B cell (primary cell): ENCODE results near the gene SLC19A1. TPM values are rescaled to one million over a fixed set of nuclear protein-coding genes. Genes with fewer than 3 reads are reported as not detected.
A peak's percentile ranks its signal among the peaks of the same experiment; 100 is the strongest.

Source experiments
- ATAC-seq: fragments of 200-7000 bp; cut with Tn5 transposase; one replicate; pipeline ENCODE4 v1.10.0; 2021; ENCODE audit warnings: low read depth, mild to moderate bottlenecking, moderate number of reproducible peaks, moderate library complexity
- CTCF ChIA-PET: fragments of 350-600 bp; sonication (Branson Sonifier 250); formaldehyde crosslinking; loops from one replicate; lab custom pipeline; 2021; ENCODE audit warnings: antibody characterized with exemption, inconsistent platforms; lab: Charles Lee
- POLR2A ChIA-PET: fragments of 350-600 bp; sonication (Branson Sonifier 250); formaldehyde crosslinking; loops from one replicate; lab custom pipeline; 2021; ENCODE audit warnings: antibody characterized with exemption; lab: Charles Lee
- DNase-seq: peaks from one replicate; pipeline ENCODE4 v3.0.0; 2013
- H2AFZ ChIP-seq: 2 replicates; pipeline ENCODE4 v1.6.1; 2012; ENCODE audit warnings: mild to moderate bottlenecking, low read depth, low read length; ENCODE audit not compliant: insufficient read depth, poor library complexity, severe bottlenecking
- H3K27ac ChIP-seq, 2 donors: 1 replicate in 1 of 2; 2 replicates in 1 of 2; pipeline ENCODE4 v1.5.1; 2012 to 2013; ENCODE audit warnings: low read length in 2 of 2, mild to moderate bottlenecking in 2 of 2, moderate library complexity in 1 of 2
- H3K27me3 ChIP-seq, 4 experiments: fragments of 200-600 bp in 1 of 4; sonication (generic) in 1 of 4; replicated peaks in 1 of 4; 1 replicate in 2 of 4; 2 replicates in 2 of 4; pipeline versions ENCODE4 v1.6.1 to v1.7.0; 2013 to 2016; ENCODE audit warnings: low read length in 3 of 4, mild to moderate bottlenecking in 2 of 4, mixed read lengths in 1 of 4, moderate library complexity in 1 of 4; ENCODE audit not compliant: insufficient read depth in 4 of 4, control insufficient read depth in 3 of 4; ENCODE audit errors: control extremely low read depth in 1 of 4
- H3K36me3 ChIP-seq, 2 experiments: replicated peaks in 1 of 2; 1 replicate in 1 of 2; 2 replicates in 1 of 2; pipeline versions ENCODE4 v1.6.1 to v1.7.1; 2013; ENCODE audit warnings: low read length in 1 of 2; ENCODE audit not compliant: insufficient read depth in 2 of 2, control insufficient read depth in 1 of 2; ENCODE audit errors: control extremely low read depth in 1 of 2, extremely low read depth in 1 of 2
- H3K4me1 ChIP-seq, 2 donors: fragments of 200-600 bp in 1 of 2; sonication (generic) in 1 of 2; 1 replicate in 1 of 2; 2 replicates in 1 of 2; pipeline versions ENCODE4 v1.5.1 to v1.6.1; 2013 to 2017; ENCODE audit warnings: low read length in 2 of 2; ENCODE audit not compliant: control insufficient read depth in 2 of 2, insufficient read depth in 2 of 2
- H3K4me2 ChIP-seq: replicated peaks from 2 replicates; pipeline ENCODE3; 2012; ENCODE audit warnings: mild to moderate bottlenecking, low read depth, low read length; ENCODE audit not compliant: poor library complexity, severe bottlenecking
- H3K4me3 ChIP-seq, 5 experiments: fragments of 200-600 bp in 1 of 5; sonication (generic) in 1 of 5; 1 replicate in 3 of 5; 2 replicates in 2 of 5; pipeline versions ENCODE4 v1.5.1 to v1.7.0; 2011 to 2016; ENCODE audit warnings: low read length in 4 of 5, mild to moderate bottlenecking in 4 of 5, low read depth in 2 of 5, control low read depth in 1 of 5, moderate library complexity in 1 of 5; ENCODE audit not compliant: insufficient read depth in 1 of 5; ENCODE audit errors: control extremely low read depth in 1 of 5, extremely low read depth in 1 of 5
- H3K79me2 ChIP-seq: fragments of 200-600 bp; sonication (generic); one replicate; pipeline ENCODE4 v1.6.0; 2016; ENCODE audit warnings: low read length; ENCODE audit not compliant: control insufficient read depth, insufficient read depth
- H3K9ac ChIP-seq: fragments of 200-600 bp; sonication (generic); 2 replicates; pipeline ENCODE4 v1.6.1; 2017; ENCODE audit warnings: mild to moderate bottlenecking, low read length, moderate library complexity
- H3K9me3 ChIP-seq, 3 donors: one replicate each; pipeline versions ENCODE4 v1.6.1 to v1.7.1; 2013; ENCODE audit warnings: low read length in 2 of 3; ENCODE audit not compliant: control insufficient read depth in 2 of 3, insufficient read depth in 1 of 3; ENCODE audit errors: control extremely low read depth in 1 of 3
- H4K20me1 ChIP-seq: 2 replicates; pipeline ENCODE4 v1.6.0; 2012; ENCODE audit warnings: mild to moderate bottlenecking, low read length; ENCODE audit not compliant: insufficient read depth, control insufficient read depth, poor library complexity, severe bottlenecking
- H3K27ac Mint-ChIP-seq: one replicate; pipeline ENCODE4 v1.8.0; 2021; ENCODE audit warnings: mixed read lengths
- H3K27me3 Mint-ChIP-seq: one replicate; pipeline ENCODE4 v1.8.0; 2021; ENCODE audit warnings: mixed read lengths
- H3K4me1 Mint-ChIP-seq: one replicate; pipeline ENCODE4 v1.8.0; 2021; ENCODE audit warnings: mixed read lengths
- H3K4me3 Mint-ChIP-seq: one replicate; pipeline ENCODE4 v1.8.0; 2021; ENCODE audit warnings: mixed read lengths
- H3K9me3 Mint-ChIP-seq: one replicate; pipeline ENCODE4 v1.8.0; 2022; ENCODE audit warnings: mixed read lengths; ENCODE audit not compliant: insufficient read depth
- EZH2 ChIP-seq: IDR thresholded peaks from 2 replicates; pipeline ENCODE4 v1.6.1; 2012; ENCODE audit warnings: borderline replicate concordance, low read depth, mild to moderate bottlenecking, moderate library complexity, low read length; ENCODE audit not compliant: insufficient read depth, poor library complexity, severe bottlenecking
- WGBS: methylation state at CpG from one replicate; pipeline ENCODE4 v1.1.5; 2013; ENCODE audit warnings: missing lambda C conversion rate; ENCODE audit not compliant: insufficient coverage; 5-methylcytosine and 5-hydroxymethylcytosine counted together
- intact Hi-C: fragments of 100-400 bp; cut with micrococcal nuclease; formaldehyde crosslinking; loops from one replicate; pipeline ENCODE4 v1.10.0; 2022
- polyA plus RNA-seq: library from polyadenylated mRNA; depleted of rRNA; stranded (reverse); fragments of >200 nt; gene quantifications from 2 replicates; pipeline ENCODE4 v1.2.3, GENCODE V29; 2012
- total RNA-seq, 2 donors: library from RNA; stranded (reverse); fragments of 120-200 nt in 1 of 2; gene quantifications; 1 replicate in 1 of 2; 2 replicates in 1 of 2; pipeline versions ENCODE4 v1.2.3 to v1.2.4, GENCODE V29; 2013 to 2022
- TF ChIP-seq, protein P1 (sequence below): fragments of 200-600 bp; IDR thresholded peaks from one replicate; pipeline ENCODE4 v1.8.0; 2022; ENCODE audit warnings: antibody characterized with exemption, mild to moderate bottlenecking

The SLC19A1 gene
- total and polyA plus RNA-seq, 2 donors (not counting 1 experiment from before 2014, with no cell fraction given), result 8.7 to 10.1 TPM

DNA sequence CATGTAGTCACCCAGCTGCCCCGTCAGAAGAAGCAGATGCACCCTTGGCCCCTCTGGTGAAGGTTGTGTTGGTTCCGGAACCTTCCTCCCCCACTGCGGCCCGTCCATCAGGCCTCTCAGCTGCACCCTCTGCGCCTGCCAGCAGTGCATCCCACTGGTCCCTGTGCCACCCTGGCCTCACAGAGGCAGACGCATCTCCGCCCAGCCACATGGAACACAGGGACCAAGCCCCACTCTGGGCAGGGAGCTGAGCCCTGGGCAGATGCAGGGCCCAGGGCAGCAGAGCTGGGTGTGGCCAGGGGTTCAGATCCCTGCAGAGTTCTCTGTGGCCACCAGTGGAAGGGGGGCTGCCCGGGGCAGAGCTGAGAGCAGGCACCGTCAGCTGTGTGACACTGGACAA lies 50.6 kb downstream of the SLC19A1 start:
- no peaks in the 10 kb centered on the region for H3K79me2 ChIP-seq
- ChIA-PET POLR2A (no interaction called here), CTCF (no interaction called here)
- H4K20me1 ChIP-seq, result no peaks in the 10 kb centered on the region
- 96% methylated on average over 9 of the region's 9 CpGs for WGBS
- intact Hi-C loops, result no loop called here
- H3K4me2 ChIP-seq, result no peak overlapping the region
- DNase-seq (no peak), ATAC-seq (no peak)
- H3K9ac ChIP-seq, result no peak overlapping the region
- H3K27me3 ChIP-seq, result peaks cover 0 to 3% (median 0%) of the 10 kb centered on the region in 4 experiments
- no peaks in the 10 kb centered on the region for H3K4me1 ChIP-seq
- no peaks in the 10 kb centered on the region for H3K9me3 ChIP-seq
- Mint-ChIP-seq H3K27ac (peak overlapping the region; percentile 59), H3K9me3 (no peaks in the 10 kb centered on the region), H3K4me1 (no peaks in the 10 kb centered on the region), H3K4me3 (no peak overlapping the region), H3K27me3 (no peaks in the 10 kb centered on the region)
- no peaks in the 10 kb centered on the region for H3K36me3 ChIP-seq
- H3K27ac ChIP-seq, result no peak overlapping the region
- H3K4me3 ChIP-seq, result no peak overlapping the region
- H2AFZ ChIP-seq, result no peak overlapping the region
- TF ChIP-seq, protein P1, sequence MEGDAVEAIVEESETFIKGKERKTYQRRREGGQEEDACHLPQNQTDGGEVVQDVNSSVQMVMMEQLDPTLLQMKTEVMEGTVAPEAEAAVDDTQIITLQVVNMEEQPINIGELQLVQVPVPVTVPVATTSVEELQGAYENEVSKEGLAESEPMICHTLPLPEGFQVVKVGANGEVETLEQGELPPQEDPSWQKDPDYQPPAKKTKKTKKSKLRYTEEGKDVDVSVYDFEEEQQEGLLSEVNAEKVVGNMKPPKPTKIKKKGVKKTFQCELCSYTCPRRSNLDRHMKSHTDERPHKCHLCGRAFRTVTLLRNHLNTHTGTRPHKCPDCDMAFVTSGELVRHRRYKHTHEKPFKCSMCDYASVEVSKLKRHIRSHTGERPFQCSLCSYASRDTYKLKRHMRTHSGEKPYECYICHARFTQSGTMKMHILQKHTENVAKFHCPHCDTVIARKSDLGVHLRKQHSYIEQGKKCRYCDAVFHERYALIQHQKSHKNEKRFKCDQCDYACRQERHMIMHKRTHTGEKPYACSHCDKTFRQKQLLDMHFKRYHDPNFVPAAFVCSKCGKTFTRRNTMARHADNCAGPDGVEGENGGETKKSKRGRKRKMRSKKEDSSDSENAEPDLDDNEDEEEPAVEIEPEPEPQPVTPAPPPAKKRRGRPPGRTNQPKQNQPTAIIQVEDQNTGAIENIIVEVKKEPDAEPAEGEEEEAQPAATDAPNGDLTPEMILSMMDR, result no peak
- no peak for TF ChIP-seq EZH2

DNA sequence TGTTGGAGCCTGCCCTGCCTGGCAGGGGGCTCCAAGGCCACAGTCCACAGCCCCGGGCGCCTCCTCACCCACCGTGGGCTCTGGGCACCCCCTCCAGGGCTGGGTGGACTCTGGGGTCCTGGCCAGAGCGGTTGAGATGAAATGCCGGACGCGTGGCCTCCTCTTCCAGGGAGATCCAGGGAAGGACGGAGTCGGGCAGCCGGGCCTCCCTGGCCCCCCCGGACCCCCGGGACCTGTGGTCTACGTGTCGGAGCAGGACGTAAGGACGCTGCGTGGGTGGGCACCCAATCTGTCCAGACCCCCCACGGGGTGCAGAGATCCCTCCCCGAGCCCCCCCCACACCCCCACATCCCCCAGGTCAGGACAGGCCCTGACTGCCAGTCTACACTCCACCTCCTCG lies 51.2 kb downstream of the SLC19A1 start:
- H3K36me3 ChIP-seq, result no peaks in the 10 kb centered on the region
- H3K9me3 ChIP-seq, result no peaks in the 10 kb centered on the region
- H3K9ac ChIP-seq, result no peak overlapping the region
- 95% methylated on average over 8 of the region's 20 CpGs for WGBS
- peaks cover 0 to 3% (median 0%) of the 10 kb centered on the region in 4 experiments for H3K27me3 ChIP-seq
- POLR2A ChIA-PET, result no interaction called here
- no peaks in the 10 kb centered on the region for H4K20me1 ChIP-seq
- Mint-ChIP-seq H3K4me1 (no peaks in the 10 kb centered on the region), H3K4me3 (no peak overlapping the region), H3K27me3 (no peaks in the 10 kb centered on the region), H3K27ac (no peak overlapping the region), H3K9me3 (no peaks in the 10 kb centered on the region)
- H3K4me1 ChIP-seq, result no peaks in the 10 kb centered on the region
- no peak overlapping the region for H3K4me3 ChIP-seq
- no peak overlapping the region for H2AFZ ChIP-seq
- ATAC-seq (no peak), DNase-seq (no peak)
- TF ChIP-seq EZH2, result no peak
- CTCF ChIA-PET, result no interaction called here
- no peak overlapping the region for H3K27ac ChIP-seq
- intact Hi-C loops, result no loop called here
- H3K4me2 ChIP-seq, result no peak overlapping the region
- no peaks in the 10 kb centered on the region for H3K79me2 ChIP-seq
